HG03039 (cell line): Measurements from ENCODE around the gene PDE8A.

Source experiments
- ATAC-seq: cut with Tn5 transposase; IDR thresholded peaks from one replicate; pipeline ENCODE4 v1.9.1; 2021; ENCODE audit warnings: mild to moderate bottlenecking, moderate library complexity; ENCODE audit not compliant: unreplicated experiment

The PDE8A gene

GRCh38 chr15:85118173-85118572, 136.5 kb downstream of the PDE8A start:
- ATAC-seq = no peak

- no peak for ATAC-seq
These were observed 136.9 kb downstream of the PDE8A start for GRCh38 chr15:85118581-85118980.

GRCh38 chr15:85120351-85121113, 138.9 kb downstream of the PDE8A start:
- no peak for ATAC-seq

- no peak for ATAC-seq
These were observed 142.5 kb downstream of the PDE8A start for GRCh38 chr15:85124173-85124572.

- ATAC-seq = no peak
These were observed 143.5 kb downstream of the PDE8A start for GRCh38 chr15:85125056-85125661.

GRCh38 chr15:85128621-85129020, 147.0 kb downstream of the PDE8A start:
- no peak for ATAC-seq

- ATAC-seq = no peak
These were observed 148.2 kb downstream of the PDE8A start for GRCh38 chr15:85129881-85130280.

- ATAC-seq = no peak
These were observed 150.3 kb downstream of the PDE8A start for GRCh38 chr15:85131915-85132314.

- no peak for ATAC-seq
These were observed 152.1 kb downstream of the PDE8A start for GRCh38 chr15:85133709-85134108.

GRCh38 chr15:85137489-85138168, 156.0 kb downstream of the PDE8A start:
- ATAC-seq = no peak

GRCh38 chr15:85139391-85139790, 157.7 kb downstream of the PDE8A start:
- ATAC-seq = no peak

- no peak for ATAC-seq
These were observed 160.1 kb downstream of the PDE8A start for GRCh38 chr15:85141726-85142125.

- no peak for ATAC-seq
These were observed 160.7 kb downstream of the PDE8A start for GRCh38 chr15:85142312-85142711.

- no peak for ATAC-seq
These were observed 167.9 kb downstream of the PDE8A start for GRCh38 chr15:85149465-85150129.

- no peak for ATAC-seq
These were observed 168.4 kb downstream of the PDE8A start for GRCh38 chr15:85150130-85150480.

- no peak for ATAC-seq
These were observed 169.5 kb downstream of the PDE8A start for GRCh38 chr15:85151145-85151544.

- no peak for ATAC-seq
These were observed 170.2 kb downstream of the PDE8A start for GRCh38 chr15:85151861-85152260.

GRCh38 chr15:85154061-85154460, 172.4 kb downstream of the PDE8A start:
- no peak for ATAC-seq

- ATAC-seq = no peak
These were observed 173.7 kb downstream of the PDE8A start for GRCh38 chr15:85155360-85155759.

- ATAC-seq = no peak
These were observed 174.2 kb downstream of the PDE8A start for GRCh38 chr15:85155857-85156256.

GRCh38 chr15:85157344-85157743, 175.7 kb downstream of the PDE8A start:
- no peak for ATAC-seq

GRCh38 chr15:85162237-85162636, 180.6 kb downstream of the PDE8A start:
- ATAC-seq = no peak
